ENCODE results near the gene SH3BP2.

DNA sequence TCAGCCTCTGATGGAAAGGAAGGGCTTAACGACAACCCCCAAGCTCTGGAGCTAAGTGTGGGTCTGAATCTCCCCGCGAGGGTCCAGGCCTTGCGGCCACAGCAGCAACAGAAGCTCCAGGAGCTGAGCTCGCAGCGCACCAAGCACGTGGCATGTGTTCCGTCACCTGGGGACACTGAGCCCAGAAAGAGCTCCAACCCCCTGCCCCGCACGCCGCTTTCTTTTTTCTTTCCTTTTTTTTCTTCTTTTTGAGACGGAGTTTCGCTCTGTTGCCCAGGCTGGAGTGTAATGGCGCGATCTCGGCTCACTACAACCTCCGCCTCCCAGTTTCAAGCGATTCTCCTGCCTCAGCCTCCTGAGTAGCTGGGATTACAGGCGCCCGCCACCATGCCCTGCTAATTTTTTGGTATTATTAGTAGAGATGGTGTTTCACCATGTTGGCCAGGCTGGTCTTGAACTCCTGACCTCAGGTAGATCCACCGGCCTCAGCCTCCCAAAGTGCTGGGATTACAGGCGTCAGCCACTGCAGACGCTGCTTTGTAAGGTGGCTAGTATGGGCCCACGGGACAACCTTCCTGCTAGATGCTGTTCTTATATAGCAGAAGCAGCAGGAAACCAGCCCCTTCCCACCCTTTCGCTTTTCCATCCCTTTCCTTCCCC is 36.1 kb upstream of the SH3BP2 start:
- TF ChIP-seq, protein P1, sequence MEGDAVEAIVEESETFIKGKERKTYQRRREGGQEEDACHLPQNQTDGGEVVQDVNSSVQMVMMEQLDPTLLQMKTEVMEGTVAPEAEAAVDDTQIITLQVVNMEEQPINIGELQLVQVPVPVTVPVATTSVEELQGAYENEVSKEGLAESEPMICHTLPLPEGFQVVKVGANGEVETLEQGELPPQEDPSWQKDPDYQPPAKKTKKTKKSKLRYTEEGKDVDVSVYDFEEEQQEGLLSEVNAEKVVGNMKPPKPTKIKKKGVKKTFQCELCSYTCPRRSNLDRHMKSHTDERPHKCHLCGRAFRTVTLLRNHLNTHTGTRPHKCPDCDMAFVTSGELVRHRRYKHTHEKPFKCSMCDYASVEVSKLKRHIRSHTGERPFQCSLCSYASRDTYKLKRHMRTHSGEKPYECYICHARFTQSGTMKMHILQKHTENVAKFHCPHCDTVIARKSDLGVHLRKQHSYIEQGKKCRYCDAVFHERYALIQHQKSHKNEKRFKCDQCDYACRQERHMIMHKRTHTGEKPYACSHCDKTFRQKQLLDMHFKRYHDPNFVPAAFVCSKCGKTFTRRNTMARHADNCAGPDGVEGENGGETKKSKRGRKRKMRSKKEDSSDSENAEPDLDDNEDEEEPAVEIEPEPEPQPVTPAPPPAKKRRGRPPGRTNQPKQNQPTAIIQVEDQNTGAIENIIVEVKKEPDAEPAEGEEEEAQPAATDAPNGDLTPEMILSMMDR (IDR thresholded peaks at IDR 0.05) = no peak
- no peak for TF ChIP-seq POLR2A (IDR thresholded peaks at IDR 0.05)

Data from body of pancreas (tissue), 4 donors.